GM12892 (cell line): Measurements from ENCODE around the gene GHR.

ENCODE experiments used
- POLR2A ChIP-seq: IDR thresholded peaks from 2 replicates; pipeline ENCODE4 v1.6.1; 2011; ENCODE audit warnings: low read depth, low read length, control low read depth
- POLR2AphosphoS5 ChIP-seq: IDR thresholded peaks from 2 replicates; pipeline ENCODE4 v1.6.1; 2011; ENCODE audit warnings: low read depth, low read length, control low read depth

DNA sequence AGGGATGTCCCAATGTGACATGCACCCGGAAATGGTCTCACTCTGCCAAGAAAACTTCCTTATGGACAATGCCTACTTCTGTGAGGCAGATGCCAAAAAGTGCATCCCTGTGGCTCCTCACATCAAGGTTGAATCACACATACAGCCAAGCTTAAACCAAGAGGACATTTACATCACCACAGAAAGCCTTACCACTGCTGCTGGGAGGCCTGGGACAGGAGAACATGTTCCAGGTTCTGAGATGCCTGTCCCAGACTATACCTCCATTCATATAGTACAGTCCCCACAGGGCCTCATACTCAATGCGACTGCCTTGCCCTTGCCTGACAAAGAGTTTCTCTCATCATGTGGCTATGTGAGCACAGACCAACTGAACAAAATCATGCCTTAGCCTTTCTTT, 295.8 kb downstream of the GHR start:
- TF ChIP-seq POLR2A, result no peak
- TF ChIP-seq POLR2AphosphoS5, result no peak
